GM18508 (cell line): ENCODE results near the gene C15orf61.

Experiments used
- ATAC-seq: cut with Tn5 transposase; IDR thresholded peaks from one replicate; pipeline ENCODE4 v1.9.1; 2021; ENCODE audit warnings: moderate number of reproducible peaks; ENCODE audit not compliant: insufficient read depth, unreplicated experiment

The C15orf61 gene

GRCh38 chr15:67579164-67579563, 58.2 kb downstream of the C15orf61 start:
- no peak for ATAC-seq
